ENCODE results near the gene SMOC2.
"Not testable (repeated sequence)": the region's sequence is repeated elsewhere in the genome, so short reads cannot be mapped to it uniquely, and the experiment has no call there.

The SMOC2 gene

GRCh38 chr6:168518867-168519266 is 77.9 kb downstream of the SMOC2 start:
- no peak for DNase-seq (ENCODE audit: low read depth)

DNA sequence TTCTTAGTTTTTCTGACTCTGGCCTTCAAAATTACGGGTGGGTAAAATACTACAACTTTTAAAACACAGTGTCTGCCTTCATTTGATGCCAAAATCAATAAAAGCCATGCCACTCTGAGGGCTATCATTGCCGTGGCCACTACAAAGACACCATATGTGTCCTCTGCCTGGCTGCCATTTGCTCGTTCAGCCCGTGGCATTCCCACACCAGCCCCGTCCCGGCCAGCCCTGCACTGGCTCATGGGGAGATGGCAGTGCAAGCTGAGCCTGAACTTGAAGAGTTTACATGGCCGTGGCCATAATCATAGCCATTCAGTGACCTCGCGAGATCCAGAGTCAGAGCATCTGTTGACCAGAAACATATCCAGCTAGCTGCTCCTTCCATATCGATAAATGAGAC is 79.2 kb downstream of the SMOC2 start:
- DNase-seq (ENCODE audit: low read depth): no peak

DNA sequence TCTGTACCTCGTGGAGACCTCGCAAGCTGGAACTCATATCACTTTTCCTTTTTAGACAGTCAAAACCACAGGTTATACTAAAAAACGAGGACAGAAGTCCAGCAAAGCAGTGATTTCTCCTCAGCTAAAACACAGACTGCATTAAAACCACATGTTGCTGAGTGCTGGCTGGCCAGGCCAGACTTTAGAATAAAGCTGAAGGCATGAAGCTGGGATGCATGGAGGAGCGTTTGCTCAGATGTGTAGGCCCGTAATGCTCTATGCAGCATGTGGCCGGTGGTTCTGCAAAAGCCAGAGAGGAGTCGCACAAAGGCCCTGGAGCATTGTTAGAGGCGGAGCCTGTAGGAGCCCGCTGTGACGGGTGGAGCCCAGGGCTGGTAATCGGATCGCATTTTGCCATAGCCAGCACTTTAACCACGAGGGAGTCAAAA is 83.6 kb downstream of the SMOC2 start:
- no peak for DNase-seq (ENCODE audit: low read depth)

- no peak for DNase-seq (ENCODE audit: low read depth)
Measured at GRCh38 chr6:168525114-168525513, 84.1 kb downstream of the SMOC2 start.

DNA sequence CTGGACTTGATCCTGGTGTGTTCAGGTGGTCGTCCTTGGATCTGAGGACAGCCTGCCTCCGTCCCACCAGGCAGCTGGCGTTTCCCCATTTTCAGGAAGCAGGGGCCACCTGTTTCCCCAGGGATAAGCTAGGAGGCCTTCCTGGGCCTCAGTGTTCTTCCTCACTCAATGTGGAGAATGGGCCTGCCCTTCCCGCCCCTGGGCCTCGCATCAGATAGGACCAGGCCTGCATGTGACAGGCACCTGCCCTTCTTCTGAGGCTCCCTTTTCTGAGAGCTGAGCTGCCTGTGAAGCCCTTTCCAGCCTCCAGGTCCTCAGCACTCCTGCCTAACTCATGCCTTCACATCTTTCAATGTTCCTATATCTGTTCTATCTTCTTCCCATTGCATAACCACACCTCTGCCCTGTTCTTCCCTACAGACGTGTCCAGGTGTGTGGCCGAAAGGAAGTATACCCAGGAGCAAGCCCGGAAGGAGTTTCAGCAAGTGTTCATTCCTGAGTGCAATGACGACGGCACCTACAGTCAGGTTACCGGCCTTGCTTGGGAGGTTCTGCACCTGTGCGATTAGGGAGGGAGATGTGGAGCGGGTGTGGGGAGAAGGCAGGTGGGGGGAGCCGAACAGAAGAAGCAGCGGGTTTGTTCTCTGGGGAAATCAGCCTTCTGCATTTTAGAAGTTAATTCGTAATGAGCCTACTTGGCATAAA is 85.1 kb downstream of the SMOC2 start:
- DNase-seq (ENCODE audit: low read depth): no peak

DNA sequence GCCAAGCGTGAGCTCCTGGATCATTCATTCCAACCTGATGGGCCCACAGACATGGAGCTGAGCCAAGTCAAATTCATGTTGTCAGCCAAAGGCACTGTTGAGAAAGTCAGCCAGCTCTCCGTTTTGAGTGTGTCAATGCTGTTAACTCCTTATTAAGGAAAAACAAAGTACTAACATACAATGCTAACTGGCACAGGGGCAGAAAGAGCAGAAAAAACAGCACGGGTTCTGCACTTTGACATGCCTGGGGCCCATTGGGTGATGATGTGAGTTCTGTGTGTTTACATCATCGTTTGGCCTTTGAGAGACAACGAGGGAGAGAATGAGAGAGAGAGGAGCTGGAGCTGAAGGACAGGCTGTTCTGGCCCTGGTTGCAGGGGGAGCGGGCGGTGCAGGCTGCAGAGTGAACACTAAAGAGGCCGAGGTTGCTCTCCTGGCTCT is 85.9 kb downstream of the SMOC2 start:
- DNase-seq (ENCODE audit: low read depth): no peak

GRCh38 chr6:168527451-168528210 is 86.6 kb downstream of the SMOC2 start:
- DNase-seq (ENCODE audit: low read depth): no peak

DNA sequence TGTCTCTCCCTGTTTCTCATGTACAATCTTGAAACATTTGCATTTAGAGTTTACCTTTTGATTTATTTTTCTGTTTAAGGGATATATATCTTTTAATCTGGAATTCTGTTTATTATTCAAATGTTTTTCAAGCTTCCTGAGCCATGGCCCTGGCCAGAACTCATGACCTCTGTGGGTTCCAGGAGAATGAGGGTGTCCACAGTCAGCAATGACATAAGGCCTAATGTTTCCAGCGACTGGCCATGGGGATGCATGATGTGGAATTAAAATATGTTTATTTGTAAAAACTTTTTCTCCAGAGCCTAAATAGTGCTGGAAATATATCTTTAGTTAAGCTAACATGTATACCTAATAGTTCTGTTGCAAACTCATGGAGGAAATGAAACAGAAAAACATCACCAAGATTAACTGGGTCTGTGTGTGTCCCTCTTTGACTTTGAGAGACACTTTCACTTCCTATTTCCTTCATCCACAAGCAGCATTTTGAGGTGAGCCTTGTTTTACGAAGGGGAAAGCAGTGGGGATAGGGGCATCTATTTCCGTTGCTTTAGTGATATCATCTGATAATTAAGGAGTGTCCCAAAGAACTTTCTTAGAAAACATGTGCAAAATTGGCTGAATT is 87.6 kb downstream of the SMOC2 start:
- no peak for DNase-seq (ENCODE audit: low read depth)

DNA sequence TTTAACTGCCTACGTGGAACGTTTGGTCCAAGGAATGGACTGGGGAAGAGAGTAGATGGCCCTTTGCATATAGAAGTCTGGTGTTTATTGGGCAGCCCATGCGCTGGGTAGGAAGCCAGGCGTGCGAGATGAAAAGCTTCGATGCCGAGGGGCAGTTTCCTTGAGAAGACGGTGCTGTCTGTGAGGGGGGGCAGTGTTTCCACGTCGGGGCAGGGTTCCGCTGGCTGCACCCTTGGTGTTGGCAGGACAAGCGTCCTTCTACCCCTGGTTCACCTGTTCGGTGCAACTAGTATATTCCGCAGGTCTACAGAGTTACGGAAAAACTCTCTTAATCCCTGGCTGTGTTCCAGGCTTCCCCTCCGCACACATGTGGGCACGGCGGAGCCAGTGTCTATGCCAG is 88.2 kb downstream of the SMOC2 start:
- DNase-seq (ENCODE audit: low read depth): no peak

GRCh38 chr6:168530653-168531071 is 89.7 kb downstream of the SMOC2 start:
- no peak for DNase-seq (ENCODE audit: low read depth)

GRCh38 chr6:168532070-168532469 is 91.1 kb downstream of the SMOC2 start:
- no peak for DNase-seq (ENCODE audit: low read depth)

DNA sequence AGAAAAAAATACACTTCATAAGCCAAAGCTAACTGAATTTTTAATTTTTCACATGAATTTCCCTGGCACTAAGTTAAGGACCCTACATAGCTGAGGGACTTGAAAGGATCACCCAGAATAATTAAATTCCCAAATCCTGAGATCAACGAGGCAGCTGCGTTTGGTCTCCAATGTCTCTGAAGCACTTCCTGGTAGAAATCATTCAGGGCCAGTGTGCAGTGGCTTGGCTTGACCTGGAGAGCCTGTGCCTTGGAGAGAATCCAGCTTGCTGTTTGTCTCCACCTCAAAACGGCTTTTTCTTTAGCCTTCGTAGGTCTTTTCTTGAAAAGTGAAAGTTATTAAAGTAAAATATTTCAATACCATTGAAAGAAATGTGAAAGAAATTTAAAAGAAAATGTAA is 92.4 kb downstream of the SMOC2 start:
- no peak for DNase-seq (ENCODE audit: low read depth)

DNA sequence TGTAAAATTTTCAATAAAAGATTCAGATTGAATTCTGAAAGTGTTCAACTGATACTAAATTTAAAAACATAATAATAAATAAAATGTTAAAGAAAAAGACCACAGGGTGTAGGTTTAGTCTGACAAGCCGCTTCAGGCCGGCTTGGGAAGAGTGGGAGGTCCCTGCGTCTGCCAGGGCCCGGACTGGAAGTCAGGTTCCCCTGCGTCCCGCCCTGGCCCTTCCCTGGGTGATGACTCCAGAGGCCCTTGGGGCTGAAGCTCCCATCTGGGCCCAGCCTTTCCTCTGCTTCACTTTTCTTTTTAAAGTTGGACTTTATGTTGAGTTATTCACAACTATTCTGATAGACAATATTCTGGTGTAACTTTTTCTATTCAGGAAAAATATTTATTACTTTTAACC is 93.3 kb downstream of the SMOC2 start:
- no peak for DNase-seq (ENCODE audit: low read depth)

GRCh38 chr6:168535711-168536110 is 94.7 kb downstream of the SMOC2 start:
- DNase-seq (ENCODE audit: low read depth): no peak

DNA sequence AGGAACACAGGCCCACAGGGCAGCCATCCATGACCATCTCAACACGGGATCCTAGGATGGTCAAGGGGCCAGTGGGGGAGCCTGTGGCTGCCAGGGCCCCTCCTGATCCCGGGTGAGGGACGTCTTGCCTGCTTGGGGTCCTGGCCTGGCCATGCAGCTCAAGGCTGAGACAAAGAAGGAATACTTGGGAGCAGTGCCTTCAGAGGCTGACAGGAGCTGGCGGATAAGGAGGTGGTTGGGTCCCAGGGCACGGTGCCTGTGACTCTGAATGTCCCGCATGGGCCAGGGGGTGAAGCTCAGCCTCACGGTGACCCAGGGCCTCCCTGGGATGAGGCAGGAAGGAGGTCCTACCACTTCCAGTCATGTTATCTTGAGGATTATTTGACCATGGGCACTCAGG is 95.2 kb downstream of the SMOC2 start:
- DNase-seq (ENCODE audit: low read depth): no peak

- DNase-seq (ENCODE audit: low read depth): no peak
Measured at GRCh38 chr6:168536665-168537539, 95.9 kb downstream of the SMOC2 start.

- DNase-seq (ENCODE audit: low read depth): no peak
Measured at GRCh38 chr6:168537540-168537884, 96.5 kb downstream of the SMOC2 start.

- not testable (repeated sequence) for DNase-seq (ENCODE audit: low read depth)
Measured at GRCh38 chr6:168538188-168538891, 97.4 kb downstream of the SMOC2 start.

GRCh38 chr6:168538892-168539811 is 98.2 kb downstream of the SMOC2 start:
- DNase-seq (ENCODE audit: low read depth): no peak

DNA sequence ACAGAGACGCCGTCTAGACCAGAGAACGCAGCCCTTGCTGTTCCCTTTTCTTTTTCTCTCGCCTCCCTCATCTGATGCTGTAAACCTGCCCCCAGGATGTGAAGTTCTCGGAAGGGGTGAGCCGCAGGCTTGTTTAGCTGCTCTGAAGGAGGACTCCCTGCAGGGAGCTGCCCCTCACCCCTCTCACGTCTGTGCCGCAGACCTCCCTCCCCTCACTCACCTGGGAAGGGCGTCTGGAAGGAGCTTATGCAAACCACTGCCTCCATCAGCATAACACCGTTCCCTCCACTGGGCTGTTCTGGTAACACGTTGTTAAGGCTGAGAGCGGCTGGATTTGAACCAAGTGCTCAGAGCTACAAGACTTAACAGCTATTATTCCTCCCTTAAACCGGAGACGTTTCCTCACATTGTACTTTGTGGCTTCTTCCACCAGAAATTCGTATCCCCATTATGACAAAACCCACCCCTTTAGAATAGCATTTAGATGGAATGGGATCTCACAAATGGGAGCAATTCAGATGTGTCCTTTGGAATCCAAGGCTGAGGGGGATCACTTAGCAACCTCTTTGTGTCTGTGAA is 99.8 kb downstream of the SMOC2 start:
- DNase-seq (ENCODE audit: low read depth): no peak
